GM18511 (cell line): ENCODE data around the gene CDH4.

Experiments used
- ATAC-seq: cut with Tn5 transposase; IDR thresholded peaks from one replicate; pipeline ENCODE4 v1.9.1; 2021; ENCODE audit warnings: mild to moderate bottlenecking, moderate library complexity; ENCODE audit not compliant: unreplicated experiment

The CDH4 gene

GRCh38 chr20:61753987-61754956 is 502.2 kb downstream of the CDH4 start:
- ATAC-seq: no peak

- no peak for ATAC-seq
Observed at GRCh38 chr20:61754976-61755778, 503.1 kb downstream of the CDH4 start.

- ATAC-seq: no peak
Observed at GRCh38 chr20:61755971-61756845, 504.1 kb downstream of the CDH4 start.

- no peak for ATAC-seq
Observed at GRCh38 chr20:61756966-61757677, 505.1 kb downstream of the CDH4 start.

- ATAC-seq: no peak
Observed at GRCh38 chr20:61757678-61758563, 505.9 kb downstream of the CDH4 start.

- no peak for ATAC-seq
Observed at GRCh38 chr20:61758564-61759200, 506.6 kb downstream of the CDH4 start.

- ATAC-seq: no peak
Observed at GRCh38 chr20:61759286-61760065, 507.4 kb downstream of the CDH4 start.

- no peak for ATAC-seq
Observed at GRCh38 chr20:61760321-61760720, 508.3 kb downstream of the CDH4 start.

GRCh38 chr20:61760731-61761130 is 508.7 kb downstream of the CDH4 start:
- ATAC-seq: no peak

- no peak for ATAC-seq
Observed at GRCh38 chr20:61761453-61762166, 509.5 kb downstream of the CDH4 start.

GRCh38 chr20:61762167-61762710 is 510.2 kb downstream of the CDH4 start:
- no peak for ATAC-seq

GRCh38 chr20:61762886-61763739 is 511.1 kb downstream of the CDH4 start:
- no peak for ATAC-seq

- no peak for ATAC-seq
Observed at GRCh38 chr20:61763740-61764400, 511.8 kb downstream of the CDH4 start.

GRCh38 chr20:61764471-61765025 is 512.5 kb downstream of the CDH4 start:
- no peak for ATAC-seq
